ENCODE measurements around the gene BCAP29. TPM values are rescaled to one million over a fixed set of nuclear protein-coding genes. Genes with fewer than 3 reads are reported as not detected.

BCAP29 gene
- total and polyA plus RNA-seq, 2 of the 8 experiments (the other 6 are each of a cell fraction or from before 2014, with no cell fraction given): 6.8 to 18.1 TPM

DNA sequence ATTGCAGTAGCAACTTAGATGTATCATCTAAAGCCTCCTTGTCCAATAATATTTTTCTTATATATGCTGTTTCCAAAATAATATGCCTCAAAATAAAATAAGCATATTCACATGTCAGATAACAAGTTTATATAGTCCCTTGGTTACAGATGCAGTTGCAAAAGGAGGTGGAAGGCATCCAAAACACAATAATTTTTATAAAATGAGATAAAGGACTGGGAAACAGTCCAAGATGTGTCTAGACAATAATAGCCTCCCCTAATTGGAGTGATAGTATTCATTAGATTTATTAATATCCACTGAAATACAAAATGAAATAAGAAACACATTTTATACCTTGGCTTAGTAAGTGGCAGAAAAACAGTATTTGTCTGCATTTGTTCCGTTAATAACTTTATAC, 30.3 kb downstream of the BCAP29 start:
- H2BK12ac ChIP-seq (ENCODE audit: low read depth, low read length): no peak overlapping the region
- H4K8ac ChIP-seq (ENCODE audit: extremely low read depth, insufficient read depth, low read length): no peak overlapping the region
- H2BK5ac ChIP-seq (ENCODE audit: low read depth, low read length): no peak overlapping the region
- ChIA-PET POLR2A (ENCODE audit: partially characterized antibody) (no interaction called here), CTCF (ENCODE audit: partially characterized antibody) (interaction anchor here (0.6 to 0.9 kb wide), 2 partner anchors 50 to 98 kb away, joined by 3 to 4 read pairs; no protein-coding TSS in a partner anchor)
- H4K20me1 ChIP-seq (replicated peaks in 1 of 2; ENCODE audit: control insufficient read depth in 1 of 2, insufficient read depth in 2 of 2, low read length in 2 of 2): no peaks in the 10 kb centered on the region
- no peak overlapping the region for H3K4ac ChIP-seq (replicated peaks; ENCODE audit: insufficient read length, low read depth, low read length)
- no peaks in the 10 kb centered on the region for H3K79me1 ChIP-seq (ENCODE audit: low read depth, low read length)
- no peaks in the 10 kb centered on the region; a peak in 1 of 8 replicates for H3K36me3 ChIP-seq (ENCODE audit: control insufficient read depth in 2 of 4, insufficient read depth in 4 of 4, low read length in 3 of 4)
- no peak overlapping the region for H2BK15ac ChIP-seq (ENCODE audit: low read length)
- H3K23me2 ChIP-seq (ENCODE audit: low read depth, low read length): no peaks in the 10 kb centered on the region
- no peak overlapping the region for H3K4me2 ChIP-seq (ENCODE audit: insufficient read depth in 1 of 2, low read depth in 2 of 2, low read length in 2 of 2)
- H2BK20ac ChIP-seq (ENCODE audit: low read length): no peak overlapping the region
- H3K27ac ChIP-seq (ENCODE audit: low read depth, low read length): no peak overlapping the region
- 86% methylated on average over 1 of the region's 1 CpG; no CpG with 5 or more reads in 1 of the 2 experiments for WGBS, 2 experiments (ENCODE audit: extremely low coverage in 1 of 2, insufficient coverage in 1 of 2, insufficient read length in 1 of 2, insufficient replicate concordance in 2 of 2, low coverage in 1 of 2, low lambda C conversion rate in 2 of 2, missing lambda C conversion rate in 1 of 2)
- H4K5ac ChIP-seq (ENCODE audit: insufficient read length, low read depth, low read length): no peak overlapping the region
- no peak overlapping the region for H2AK5ac ChIP-seq (ENCODE audit: low read depth, low read length)
- DNase-seq (ENCODE audit: low read depth in 1 of 2, low spot score in 2 of 2): no peak
- H3K56ac ChIP-seq (replicated peaks; ENCODE audit: insufficient read length, low read depth, low read length): no peak overlapping the region
- H3K23ac ChIP-seq (ENCODE audit: insufficient read length): no peak overlapping the region
- H3K4me1 ChIP-seq (replicated peaks in 1 of 4; ENCODE audit: control insufficient read depth in 3 of 4, insufficient read depth in 4 of 4, low read length in 3 of 4): no peaks in the 10 kb centered on the region
- no peak overlapping the region for H2AFZ ChIP-seq (ENCODE audit: low read length)
- H3K18ac ChIP-seq (ENCODE audit: extremely low read depth, low read length): no peak overlapping the region
- no peak overlapping the region for H3K4me3 ChIP-seq (ENCODE audit: extremely low read depth in 1 of 4, insufficient read depth in 2 of 4, low read depth in 3 of 4, low read length in 4 of 4)
- no peaks in the 10 kb centered on the region for H3K27me3 ChIP-seq (replicated peaks in 1 of 4; ENCODE audit: control insufficient read depth in 3 of 4, extremely low read depth in 1 of 4, insufficient read depth in 3 of 4, low read length in 3 of 4)
- no peak for FAIRE-seq
- no peak overlapping the region for H2BK120ac ChIP-seq (replicated peaks; ENCODE audit: low read depth, low read length)
- H3K9ac ChIP-seq (replicated peaks in 1 of 4; ENCODE audit: extremely low read depth in 1 of 4, low read depth in 3 of 4, low read length in 3 of 4): no peak overlapping the region
- no peaks in the 10 kb centered on the region for H3K79me2 ChIP-seq (ENCODE audit: control insufficient read depth in 1 of 2, insufficient read depth in 2 of 2, low read length in 2 of 2)
- no peaks in the 10 kb centered on the region for H3K9me3 ChIP-seq (ENCODE audit: insufficient read depth in 2 of 2, low read depth in 1 of 2, low read length in 1 of 2)
- H4K91ac ChIP-seq (replicated peaks; ENCODE audit: insufficient read length, low read length): no peak overlapping the region
- H3K14ac ChIP-seq (ENCODE audit: insufficient read length): no peak overlapping the region
- TF ChIP-seq EGR1 (IDR thresholded peaks at IDR 0.05; ENCODE audit: borderline replicate concordance, low read depth, low read length): no peak
- no peak for TF ChIP-seq SP4 (IDR thresholded peaks at IDR 0.05; ENCODE audit: low read length)
- TF ChIP-seq CTBP2 (IDR thresholded peaks at IDR 0.05; ENCODE audit: borderline replicate concordance, insufficient read depth, insufficient read length, low read length): no peak
- TF ChIP-seq CHD2 (IDR thresholded peaks at IDR 0.05; ENCODE audit: low read length): no peak
- no peak for TF ChIP-seq RBBP5 (IDR thresholded peaks at IDR 0.05; ENCODE audit: borderline replicate concordance, low read depth, low read length)
- TF ChIP-seq, protein P1, sequence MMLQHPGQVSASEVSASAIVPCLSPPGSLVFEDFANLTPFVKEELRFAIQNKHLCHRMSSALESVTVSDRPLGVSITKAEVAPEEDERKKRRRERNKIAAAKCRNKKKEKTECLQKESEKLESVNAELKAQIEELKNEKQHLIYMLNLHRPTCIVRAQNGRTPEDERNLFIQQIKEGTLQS (IDR thresholded peaks at IDR 0.05; ENCODE audit: insufficient read depth, low read depth, low read length): no peak
- no peak for TF ChIP-seq JUN (IDR thresholded peaks at IDR 0.05; ENCODE audit: low read depth, low read length)
- no peak for TF ChIP-seq ASH2L (IDR thresholded peaks at IDR 0.05; ENCODE audit: low read length)
- TF ChIP-seq KDM4A (IDR thresholded peaks at IDR 0.05; ENCODE audit: low read depth, low read length, severe bottlenecking): no peak
- no peak for TF ChIP-seq YY1 (IDR thresholded peaks at IDR 0.05; ENCODE audit: low read depth, low read length)
- no peak for TF ChIP-seq HDAC2 (IDR thresholded peaks at IDR 0.05; ENCODE audit: borderline replicate concordance in 1 of 2, low read depth in 2 of 2, low read length in 2 of 2)
- TF ChIP-seq KDM5A (IDR thresholded peaks at IDR 0.05; ENCODE audit: low read length): no peak
- no peak for TF ChIP-seq RFX5 (IDR thresholded peaks at IDR 0.05; ENCODE audit: borderline replicate concordance, low read depth, low read length)
- no peak for TF ChIP-seq CBX5 (IDR thresholded peaks at IDR 0.05; ENCODE audit: low read depth, low read length)

All from H1 (cell line).